GM12891 (cell line): ENCODE results near the gene PSMG1.

ENCODE experiments used
- POLR2A ChIP-seq: IDR thresholded peaks from 2 replicates; pipeline ENCODE4 v1.6.1; 2011; ENCODE audit warnings: low read depth, low read length, control low read depth
- TAF1 ChIP-seq: IDR thresholded peaks from 2 replicates; pipeline ENCODE4 v1.6.1; 2011; ENCODE audit warnings: low read depth, low read length, control low read depth

DNA sequence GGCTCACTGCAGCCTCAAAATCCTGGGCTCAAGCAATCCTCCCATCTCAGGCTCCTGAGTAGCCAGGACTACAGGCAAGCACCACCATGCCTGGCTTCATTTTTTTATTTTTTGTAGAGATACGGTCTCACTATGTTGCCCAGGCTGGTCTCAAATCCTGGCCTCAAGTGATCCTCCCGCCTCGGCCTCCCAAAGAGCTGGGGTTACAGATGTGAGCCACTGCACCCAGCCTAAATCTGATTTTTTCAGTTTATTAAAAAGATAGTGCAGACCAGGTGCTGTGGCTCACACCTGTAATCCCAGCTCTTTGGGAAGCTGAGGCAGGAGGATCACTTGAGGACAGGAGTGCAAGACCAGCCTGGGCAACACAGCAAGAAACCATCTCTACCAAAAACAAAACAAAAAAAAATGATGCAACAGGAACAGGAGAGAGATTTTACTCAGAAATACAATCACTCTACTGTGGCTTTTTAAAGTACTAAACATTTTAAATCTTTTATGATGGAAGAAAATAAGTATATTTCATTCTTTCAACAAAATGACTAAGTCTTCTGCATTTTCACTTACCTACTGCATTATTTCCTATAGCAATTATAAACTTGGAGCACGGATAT lies 1.9 kb downstream of the PSMG1 start:
- no peak for TF ChIP-seq POLR2A
- TF ChIP-seq TAF1, result no peak
